GM21717 (cell line): Measurements from ENCODE around the gene MAN2A1.
"Not testable (repeated sequence)": the region's sequence is repeated elsewhere in the genome, so short reads cannot be mapped to it uniquely, and the experiment has no call there.

Source experiments
- ATAC-seq: cut with Tn5 transposase; IDR thresholded peaks from one replicate; pipeline ENCODE4 v1.9.1; 2021; ENCODE audit warnings: mild to moderate bottlenecking, moderate library complexity; ENCODE audit not compliant: unreplicated experiment

MAN2A1 gene

DNA sequence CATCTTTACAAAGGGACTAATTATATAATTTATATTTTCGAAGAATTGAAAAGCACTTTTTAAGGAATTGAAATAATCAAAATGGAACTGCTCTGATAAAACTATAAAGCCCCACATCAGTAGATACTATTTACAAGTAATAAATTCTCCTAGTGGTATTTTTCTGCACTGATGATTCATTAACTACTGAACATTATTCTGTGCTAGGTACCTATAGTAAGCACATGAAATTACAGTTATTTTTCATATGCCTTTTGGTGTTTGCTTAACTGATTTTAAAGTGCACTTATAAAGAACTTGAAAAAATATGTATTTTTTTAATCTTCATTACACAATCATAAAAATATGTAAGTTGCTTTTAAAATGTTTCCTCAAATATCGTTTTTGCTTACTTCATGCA, 123.0 kb downstream of the MAN2A1 start:
- ATAC-seq, result no peak

- ATAC-seq, result no peak
These were observed 127.0 kb downstream of the MAN2A1 start for GRCh38 chr5:109816732-109817131.

- no peak for ATAC-seq
These were observed 130.2 kb downstream of the MAN2A1 start for GRCh38 chr5:109819878-109820277.

DNA sequence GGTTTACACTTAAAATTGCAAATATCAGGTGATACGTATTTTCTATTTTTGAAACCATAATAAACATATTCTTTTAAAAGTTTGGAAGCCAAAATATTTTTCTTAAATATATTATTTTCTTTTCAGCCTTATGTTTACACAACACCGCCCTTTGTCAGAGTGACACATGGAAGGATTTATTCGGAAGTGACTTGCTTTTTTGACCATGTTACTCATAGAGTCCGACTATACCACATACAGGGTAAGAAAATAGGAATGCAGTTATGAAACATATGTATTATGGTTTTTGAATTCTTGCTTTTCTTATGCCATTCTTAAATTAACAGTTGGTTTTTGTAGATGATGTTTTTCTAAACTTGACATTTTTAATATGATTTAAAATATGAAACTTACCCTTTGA, 133.9 kb downstream of the MAN2A1 start:
- no peak for ATAC-seq

DNA sequence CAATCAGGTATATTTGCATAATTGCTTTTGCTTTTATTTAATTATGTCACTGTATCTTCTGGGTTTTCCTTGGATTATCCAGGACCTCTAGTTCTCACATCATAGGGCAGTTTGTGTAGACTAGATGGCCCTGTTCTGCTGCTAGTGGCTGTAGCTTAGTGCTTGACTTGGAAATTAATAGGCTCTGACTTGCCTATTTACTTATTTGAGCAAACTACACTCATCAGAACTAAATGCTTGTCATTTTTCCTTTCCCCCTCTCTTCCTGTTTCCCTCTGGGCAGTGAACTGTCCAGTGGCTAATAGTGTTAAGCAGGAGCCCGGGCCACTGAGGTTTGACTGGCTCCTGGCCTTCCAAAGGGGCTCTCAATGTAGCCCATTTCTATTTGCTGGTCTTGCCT, 135.7 kb downstream of the MAN2A1 start:
- no peak for ATAC-seq

GRCh38 chr5:109826426-109826825, 136.7 kb downstream of the MAN2A1 start:
- no peak for ATAC-seq

DNA sequence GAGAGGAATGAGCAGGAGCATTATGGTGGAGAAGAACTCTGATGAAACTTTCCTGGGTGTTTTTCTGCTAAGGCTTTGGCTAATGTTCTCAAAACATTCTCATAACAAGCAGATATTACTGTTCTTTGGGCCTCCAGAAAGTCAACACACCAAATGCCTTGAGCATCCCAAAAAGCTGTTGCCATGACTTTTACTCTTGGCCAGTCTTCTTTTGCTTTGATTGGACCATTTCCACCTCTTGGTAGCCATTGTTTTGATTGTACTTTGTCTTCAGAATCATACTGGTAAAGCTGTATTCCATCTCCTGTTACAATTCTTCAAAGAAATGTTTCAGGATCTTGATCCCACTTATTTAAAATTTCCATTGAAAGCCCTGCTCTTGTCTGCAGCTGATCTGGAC, 139.6 kb downstream of the MAN2A1 start:
- ATAC-seq, result no peak

DNA sequence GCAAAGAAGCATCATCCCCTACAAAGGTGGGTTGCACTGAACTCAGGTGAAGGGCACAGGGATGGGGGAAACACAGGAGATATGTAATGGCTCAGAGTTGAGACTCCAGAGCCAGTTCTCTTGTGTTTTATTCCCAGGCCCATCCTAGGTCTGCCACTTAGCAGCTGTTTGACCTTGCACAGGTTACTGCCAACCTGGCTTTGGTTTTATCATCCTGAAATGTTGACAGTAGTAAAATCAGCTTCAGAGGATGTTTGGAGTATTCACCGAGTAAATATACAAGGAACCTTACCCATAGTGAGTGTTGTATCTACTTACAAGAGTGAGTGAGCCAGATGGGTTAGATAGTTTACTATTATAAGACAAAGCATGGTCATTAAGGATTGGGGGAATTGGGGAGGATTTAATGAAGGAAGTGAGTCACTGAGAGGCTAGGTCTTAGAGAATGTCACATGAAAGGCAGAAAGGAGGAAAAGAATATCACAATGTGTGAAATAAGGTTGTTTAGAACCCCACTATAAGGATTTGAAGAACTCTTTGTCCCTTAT, 141.3 kb downstream of the MAN2A1 start:
- no peak for ATAC-seq

DNA sequence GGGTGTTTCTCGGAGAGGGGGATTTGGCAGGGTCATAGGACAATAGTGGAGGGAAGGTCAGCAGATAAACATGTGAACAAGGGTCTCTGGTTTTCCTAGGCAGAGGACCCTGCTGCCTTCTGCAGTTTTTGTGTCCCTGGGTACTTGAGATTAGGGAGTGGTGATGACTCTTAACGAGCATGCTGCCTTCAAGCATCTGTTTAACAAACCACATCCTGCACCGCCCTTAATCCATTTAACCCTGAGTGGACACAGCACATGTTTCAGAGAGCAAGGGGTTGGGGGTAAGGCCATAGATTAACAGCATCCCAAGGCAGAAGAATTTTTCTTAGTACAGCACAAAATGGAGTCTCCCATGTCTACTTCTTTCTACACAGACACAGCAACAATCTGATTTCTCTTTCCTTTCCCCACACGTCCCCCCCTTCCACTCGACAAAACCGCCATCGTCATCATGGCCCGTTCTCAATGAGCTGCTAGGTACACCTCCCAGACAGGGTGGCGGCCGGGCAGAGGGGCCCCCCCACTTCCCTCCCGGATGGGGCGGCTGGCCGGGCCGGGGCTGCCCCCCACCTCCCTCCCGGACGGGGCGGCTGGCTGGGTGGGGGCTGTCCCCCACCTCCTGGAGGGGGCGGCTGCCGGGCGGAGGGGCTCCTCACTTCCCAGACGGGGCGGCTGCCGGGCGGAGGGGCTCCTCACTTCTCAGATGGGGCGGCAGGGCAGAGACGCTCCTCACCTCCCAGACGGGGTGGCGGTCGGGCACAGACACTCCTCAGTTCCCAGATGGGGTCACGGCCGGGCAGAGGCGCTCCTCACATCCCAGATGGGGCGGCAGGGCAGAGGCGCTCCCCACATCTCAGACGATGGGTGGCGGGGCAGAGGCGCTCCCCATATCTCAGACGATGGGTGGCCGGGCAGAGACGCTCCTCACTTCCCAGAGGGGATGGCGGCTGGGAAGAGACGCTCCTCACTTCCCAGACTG, 142.8 kb downstream of the MAN2A1 start:
- not testable (repeated sequence) for ATAC-seq

- ATAC-seq, result no peak
These were observed 144.2 kb downstream of the MAN2A1 start for GRCh38 chr5:109833946-109834345.

DNA sequence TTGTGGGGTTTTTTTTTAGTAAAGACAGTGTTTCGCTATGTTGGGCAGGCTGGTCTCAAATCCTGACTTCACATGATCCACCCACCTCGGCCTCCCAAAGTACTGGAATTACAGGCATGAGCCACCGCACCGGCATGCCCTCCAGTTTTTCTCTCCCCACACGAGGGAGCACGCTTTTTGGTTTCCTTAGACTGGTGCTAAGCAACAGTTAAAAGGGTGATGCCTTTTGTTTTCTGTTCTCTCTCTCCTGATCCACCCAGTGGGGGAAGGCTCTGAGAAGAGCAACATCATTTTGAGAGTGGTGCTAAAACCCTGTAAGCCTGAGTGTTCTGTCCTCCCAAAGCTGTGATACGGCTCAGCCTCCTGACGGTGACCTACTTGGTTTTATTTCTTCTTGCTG, 146.6 kb downstream of the MAN2A1 start:
- ATAC-seq, result no peak

DNA sequence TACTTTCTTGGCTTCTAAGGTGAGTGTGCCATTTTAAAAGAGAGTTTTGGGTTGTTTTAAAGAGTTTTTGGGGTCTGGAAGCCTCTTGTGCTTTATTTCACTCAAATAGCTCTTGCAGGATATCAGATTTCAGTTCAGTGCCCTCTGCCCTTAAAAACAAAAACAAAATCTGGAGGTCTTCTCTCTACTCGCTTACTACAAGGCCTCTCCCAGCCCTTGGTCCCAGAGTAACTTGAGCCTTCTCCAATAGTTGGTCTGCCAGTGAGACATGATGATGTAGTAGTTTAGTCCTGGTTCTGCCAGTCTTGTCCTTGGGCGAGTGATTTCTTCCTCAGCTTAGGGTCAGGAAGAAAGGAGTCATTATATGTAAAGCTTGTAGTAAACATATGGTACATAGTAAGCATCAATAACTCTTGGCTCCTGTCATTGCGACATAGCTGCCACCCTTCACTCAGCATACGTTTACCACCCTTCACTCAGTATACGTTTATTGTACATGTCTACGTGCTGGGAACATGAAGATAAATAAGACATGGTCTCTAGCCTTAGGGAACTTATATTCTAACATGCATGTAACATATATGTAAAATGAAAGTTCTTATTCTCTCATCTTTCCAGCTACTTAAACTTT, 147.6 kb downstream of the MAN2A1 start:
- no peak for ATAC-seq

- no peak for ATAC-seq
These were observed 148.4 kb downstream of the MAN2A1 start for GRCh38 chr5:109838157-109838556.

GRCh38 chr5:109844148-109844547, 154.4 kb downstream of the MAN2A1 start:
- ATAC-seq, result no peak

- no peak for ATAC-seq
These were observed 155.0 kb downstream of the MAN2A1 start for GRCh38 chr5:109844695-109845094.

- no peak for ATAC-seq
These were observed 158.4 kb downstream of the MAN2A1 start for GRCh38 chr5:109848130-109848529.

DNA sequence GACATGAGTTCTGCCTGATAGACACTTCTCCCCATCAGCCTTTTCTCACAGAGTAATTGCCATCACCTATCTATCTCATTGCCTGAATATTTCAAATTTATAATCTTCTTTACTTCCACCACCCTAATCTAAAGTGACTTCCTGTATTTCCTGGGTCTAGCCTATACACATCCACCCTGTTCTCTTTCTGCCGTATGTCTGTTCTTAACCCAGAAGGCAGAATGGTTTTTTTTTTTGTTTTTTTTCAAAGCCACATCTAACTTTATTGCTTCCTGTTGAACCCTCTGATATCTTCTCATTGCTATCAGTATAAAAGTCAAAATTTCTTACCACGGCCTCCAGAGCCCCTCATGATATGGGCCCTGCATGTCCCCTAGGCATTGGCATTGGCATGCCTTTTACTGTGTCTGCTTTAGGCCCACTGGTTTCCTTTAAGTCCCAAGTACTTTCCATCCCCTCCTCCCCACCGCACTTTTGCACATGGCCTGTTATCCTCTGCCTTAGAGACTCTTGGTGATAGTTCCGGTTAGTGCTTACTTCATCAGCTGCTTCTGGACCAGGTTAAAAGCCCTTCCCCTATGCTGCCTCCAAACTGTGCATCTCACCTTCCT, 159.9 kb downstream of the MAN2A1 start:
- ATAC-seq, result no peak

- no peak for ATAC-seq
These were observed 162.8 kb downstream of the MAN2A1 start for GRCh38 chr5:109852371-109853155.

DNA sequence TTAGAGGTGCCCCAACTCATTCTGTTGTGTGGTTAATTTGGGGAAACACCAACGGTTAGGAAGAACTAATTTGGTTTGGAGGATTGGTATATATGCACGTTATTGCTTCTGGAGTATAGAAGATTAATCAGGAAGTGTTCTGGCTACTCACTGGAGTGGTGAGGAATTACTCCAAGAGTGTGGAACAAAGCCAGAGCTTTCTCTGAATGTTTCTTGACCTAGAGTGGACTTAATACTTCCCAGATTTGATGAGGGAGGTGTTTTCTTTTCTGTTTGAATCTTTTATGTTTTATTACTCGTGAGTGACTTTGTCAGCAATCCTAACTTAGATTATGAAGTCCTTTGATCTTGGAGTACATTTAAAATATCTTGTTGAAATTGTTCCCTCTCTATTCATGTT, 163.7 kb downstream of the MAN2A1 start:
- ATAC-seq, result no peak

- no peak for ATAC-seq
These were observed 165.3 kb downstream of the MAN2A1 start for GRCh38 chr5:109855056-109855455.
